GM23338 (cell line): ENCODE measurements around the gene LLGL2. TPM values are rescaled to one million over a fixed set of nuclear protein-coding genes. Genes with fewer than 3 reads are reported as not detected.
A peak's percentile ranks its signal among the peaks of the same experiment; 100 is the strongest.

Experiments used
- ATAC-seq: fragments of 200-7000 bp; cut with Tn5 transposase; 3 replicates; pipeline ENCODE4 v1.9.1; 2020
- DNase-seq: peaks from one replicate; pipeline ENCODE4 v3.0.0-alpha.2; 2015; ENCODE audit warnings: low spot score
- H2AFZ ChIP-seq: fragments of 200-600 bp; sonication (generic); 2 replicates; pipeline ENCODE4 v1.8.0; 2016; ENCODE audit warnings: antibody characterized with exemption, mild to moderate bottlenecking, moderate library complexity
- H3F3A ChIP-seq: fragments of 200-600 bp; sonication (generic); replicated peaks from 2 replicates; pipeline ENCODE4 v1.8.0; 2017; ENCODE audit warnings: antibody characterized with exemption, mixed run types, low read depth
- H3K27ac ChIP-seq: fragments of 200-600 bp; sonication (generic); 2 replicates; pipeline ENCODE4 v1.6.1; 2016; ENCODE audit warnings: low read depth
- H3K27me3 ChIP-seq: fragments of 200-600 bp; sonication (generic); 2 replicates; pipeline ENCODE4 v1.8.0; 2016; ENCODE audit warnings: mild to moderate bottlenecking, mixed run types, moderate library complexity; ENCODE audit not compliant: insufficient read depth
- H3K36me3 ChIP-seq: fragments of 200-600 bp; sonication (generic); 2 replicates; pipeline ENCODE4 v1.8.0; 2016; ENCODE audit warnings: mild to moderate bottlenecking; ENCODE audit not compliant: insufficient read depth
- H3K4me1 ChIP-seq: fragments of 200-600 bp; sonication (generic); 2 replicates; pipeline ENCODE4 v1.8.0; 2016; ENCODE audit warnings: mild to moderate bottlenecking, moderate library complexity; ENCODE audit not compliant: insufficient read depth
- H3K4me2 ChIP-seq: fragments of 200-600 bp; sonication (generic); 2 replicates; pipeline ENCODE4 v1.7.1; 2017; ENCODE audit warnings: mixed run types
- H3K4me3 ChIP-seq: fragments of 200-600 bp; sonication (generic); 2 replicates; pipeline ENCODE4 v1.6.1; 2016; ENCODE audit warnings: mixed run types
- H3K79me2 ChIP-seq: fragments of 200-600 bp; sonication (generic); replicated peaks from 2 replicates; pipeline ENCODE4 v1.8.0; 2017; ENCODE audit warnings: mild to moderate bottlenecking; ENCODE audit not compliant: insufficient read depth
- H3K9me2 ChIP-seq: fragments of 200-600 bp; sonication (generic); 2 replicates; pipeline ENCODE4 v1.8.0; 2017; ENCODE audit not compliant: insufficient read depth
- H4K20me1 ChIP-seq: fragments of 200-600 bp; sonication (generic); replicated peaks from 2 replicates; pipeline ENCODE4 v1.8.0; 2017; ENCODE audit warnings: mild to moderate bottlenecking; ENCODE audit not compliant: insufficient read depth
- H3K27ac Mint-ChIP-seq: 2 replicates; pipeline ENCODE4 v1.8.0; 2020; ENCODE audit warnings: inconsistent platforms, mild to moderate bottlenecking, moderate library complexity, mixed read lengths
- H3K27me3 Mint-ChIP-seq: 3 replicates; pipeline ENCODE4 v1.8.0; 2022; ENCODE audit warnings: low read depth, mild to moderate bottlenecking, moderate library complexity, mixed read lengths, inconsistent platforms; ENCODE audit not compliant: insufficient read depth, poor library complexity
- H3K36me3 Mint-ChIP-seq: 3 replicates; pipeline ENCODE4 v1.8.0; 2021; ENCODE audit warnings: low read depth, mild to moderate bottlenecking, inconsistent platforms, moderate library complexity, mixed read lengths
- H3K4me1 Mint-ChIP-seq: 3 replicates; pipeline ENCODE4 v1.8.0; 2020; ENCODE audit warnings: mild to moderate bottlenecking, inconsistent platforms, mixed read lengths
- H3K4me3 Mint-ChIP-seq: 3 replicates; pipeline ENCODE4 v1.8.0; 2021; ENCODE audit warnings: moderate library complexity, mild to moderate bottlenecking, inconsistent platforms, mixed read lengths
- H3K9me3 Mint-ChIP-seq: 3 replicates; pipeline ENCODE4 v1.8.0; 2020; ENCODE audit warnings: moderate library complexity, mild to moderate bottlenecking, inconsistent platforms, mixed read lengths
- CREB1 ChIP-seq: fragments of 250-450 bp; sonication (Bioruptor Pico); IDR thresholded peaks from 2 replicates; pipeline ENCODE4 v1.5.0; 2020; ENCODE audit warnings: low read depth, mild to moderate bottlenecking, moderate library complexity
- CTCF ChIP-seq, 2 experiments: fragments of 200-600 bp in 1 of 2; sonication (generic) in 1 of 2; conservative IDR thresholded peaks; 2 replicates each; pipeline versions ENCODE4 v1.5.1 to v1.6.1; 2016 to 2017; ENCODE audit warnings: antibody characterized with exemption in 2 of 2, low read depth in 2 of 2, mild to moderate bottlenecking in 2 of 2, moderate library complexity in 1 of 2
- ETS1 ChIP-seq: IDR thresholded peaks from 2 replicates; pipeline ENCODE4 v1.6.1; 2016; ENCODE audit warnings: antibody characterized with exemption
- EZH2 ChIP-seq: fragments of 200-600 bp; sonication (generic); IDR thresholded peaks from one replicate; pipeline ENCODE4 v1.8.0; 2017; ENCODE audit warnings: antibody characterized with exemption, mild to moderate bottlenecking, low read depth; ENCODE audit not compliant: unreplicated experiment
- EZH2phosphoT487 ChIP-seq: fragments of 200-600 bp; sonication (generic); IDR thresholded peaks from one replicate; pipeline ENCODE4 v1.8.1; 2018; ENCODE audit warnings: antibody characterized with exemption; ENCODE audit not compliant: unreplicated experiment
- NANOG ChIP-seq: IDR thresholded peaks from 2 replicates; pipeline ENCODE4 v1.6.1; 2016; ENCODE audit warnings: antibody characterized with exemption, borderline replicate concordance
- POLR2AphosphoS5 ChIP-seq: IDR thresholded peaks from 2 replicates; pipeline ENCODE4 v1.6.1; 2016; ENCODE audit warnings: antibody characterized with exemption, low read depth
- REST ChIP-seq: IDR thresholded peaks from one replicate; pipeline ENCODE4 v1.6.1; 2018; ENCODE audit warnings: antibody characterized with exemption; ENCODE audit not compliant: unreplicated experiment
- STAT1 ChIP-seq: IDR thresholded peaks from one replicate; pipeline ENCODE4 v1.6.1; 2016; ENCODE audit warnings: antibody characterized with exemption; ENCODE audit not compliant: unreplicated experiment
- ZNF114 ChIP-seq: fragments of 250-450 bp; sonication (Bioruptor Pico); IDR thresholded peaks from 2 replicates; pipeline ENCODE4 v1.5.0; 2020; ENCODE audit warnings: mild to moderate bottlenecking, moderate library complexity
- ZNF331 ChIP-seq: fragments of 250-450 bp; sonication (Bioruptor Pico); IDR thresholded peaks from 2 replicates; pipeline ENCODE4 v1.5.0; 2020; ENCODE audit warnings: low read depth, mild to moderate bottlenecking, moderate library complexity
- ZNF462 ChIP-seq: fragments of 250-450 bp; sonication (Bioruptor Pico); IDR thresholded peaks from 2 replicates; pipeline ENCODE4 v1.5.0; 2020; ENCODE audit warnings: mild to moderate bottlenecking, moderate library complexity
- polyA plus RNA-seq: library from polyadenylated mRNA; unstranded; fragments of >200 nt; fragmentation: Nextera tagmentation; extraction: Ambion mirVana; gene quantifications from 2 replicates; pipeline ENCODE4 v1.2.1, GENCODE V29; 2016
- total RNA-seq: library from RNA; depleted of rRNA; stranded (reverse); fragments of >200 nt; shearing (Covaris generic); gene quantifications from 2 replicates; pipeline ENCODE4 v1.2.3, GENCODE V29; 2014

LLGL2 gene
- total and polyA plus RNA-seq, 2 experiments from 2014 or later: 62.5 to 78.5 TPM

GRCh38 chr17:75480281-75480680, 45.2 kb upstream of the LLGL2 start:
- Histone ChIP-seq H3K27me3 (no peaks in the 10 kb centered on the region), H4K20me1 (no peaks in the 10 kb centered on the region; the same call in 1 of the 2 replicates), H2AFZ (no peak overlapping the region), H3K4me3 (no peak overlapping the region), H3K4me2 (no peak overlapping the region), H3K27ac (no peak overlapping the region), H3K9me2 (no peaks in the 10 kb centered on the region), H3K79me2 (no peaks in the 10 kb centered on the region), H3K36me3 (no peaks in the 10 kb centered on the region), H3K4me1 (peaks cover 5% of the 10 kb centered on the region; the same call in 1 of the 2 replicates), H3F3A (no peaks in the 10 kb centered on the region)
- 0 out of 3 replicates have a peak, but pooled peaks cover 2% of the 10 kb centered on the region for H3K36me3 Mint-ChIP-seq
- ATAC-seq (no peak), DNase-seq (no peak)
- H3K9me3 Mint-ChIP-seq: no peaks in the 10 kb centered on the region
- H3K4me3 Mint-ChIP-seq: no peak overlapping the region
- H3K4me1 Mint-ChIP-seq: peaks cover 7% of the 10 kb centered on the region
- peak overlapping the region; percentile 13; the same call in 1 of the 2 replicates for H3K27ac Mint-ChIP-seq
- TF ChIP-seq ZNF462 (CRISPR knock-in tag) (no peak), POLR2AphosphoS5 (no peak), STAT1 (no peak), NANOG (no peak), CTCF (conservative IDR thresholded peaks at IDR 0.05; ENCODE audit: low read depth in 2 of 2) (no peak), ETS1 (no peak), ZNF114 (no peak), EZH2phosphoT487 (no peak), CREB1 (CRISPR knock-in tag) (no peak), REST (no peak), EZH2 (no peak), ZNF331 (CRISPR knock-in tag) (no peak)
- peaks cover 15% of the 10 kb centered on the region for H3K27me3 Mint-ChIP-seq
